ENCODE measurements around the gene ALDH3A2. TPM values are rescaled to one million over a fixed set of nuclear protein-coding genes. Genes with fewer than 3 reads are reported as not detected.
"Not testable (repeated sequence)": the region's sequence is repeated elsewhere in the genome, so short reads cannot be mapped to it uniquely, and the experiment has no call there.

Gene ALDH3A2
- total RNA-seq, 3 donors from 2014 or later = 123 to 141 (median 137) TPM

DNA sequence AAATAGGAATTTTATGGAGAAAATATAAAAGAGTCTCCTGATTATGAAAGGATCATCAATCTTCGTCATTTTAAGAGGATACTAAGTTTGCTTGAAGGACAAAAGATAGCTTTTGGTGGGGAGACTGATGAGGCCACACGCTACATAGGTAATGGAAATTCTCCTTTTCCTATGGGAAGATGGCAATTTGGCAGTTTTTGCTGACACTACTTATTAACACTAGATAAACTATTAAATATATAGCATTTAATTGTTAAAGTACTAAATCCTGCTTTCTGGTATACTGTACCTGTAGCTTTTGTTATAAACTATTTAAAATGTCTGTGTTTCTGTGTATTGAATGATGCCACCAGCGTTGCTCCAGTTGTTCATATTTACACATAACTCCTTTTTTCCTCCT, 12.6 kb downstream of the ALDH3A2 start:
- TF ChIP-seq POLR2A (IDR thresholded peaks at IDR 0.05) = no peak
- TF ChIP-seq, protein P1, sequence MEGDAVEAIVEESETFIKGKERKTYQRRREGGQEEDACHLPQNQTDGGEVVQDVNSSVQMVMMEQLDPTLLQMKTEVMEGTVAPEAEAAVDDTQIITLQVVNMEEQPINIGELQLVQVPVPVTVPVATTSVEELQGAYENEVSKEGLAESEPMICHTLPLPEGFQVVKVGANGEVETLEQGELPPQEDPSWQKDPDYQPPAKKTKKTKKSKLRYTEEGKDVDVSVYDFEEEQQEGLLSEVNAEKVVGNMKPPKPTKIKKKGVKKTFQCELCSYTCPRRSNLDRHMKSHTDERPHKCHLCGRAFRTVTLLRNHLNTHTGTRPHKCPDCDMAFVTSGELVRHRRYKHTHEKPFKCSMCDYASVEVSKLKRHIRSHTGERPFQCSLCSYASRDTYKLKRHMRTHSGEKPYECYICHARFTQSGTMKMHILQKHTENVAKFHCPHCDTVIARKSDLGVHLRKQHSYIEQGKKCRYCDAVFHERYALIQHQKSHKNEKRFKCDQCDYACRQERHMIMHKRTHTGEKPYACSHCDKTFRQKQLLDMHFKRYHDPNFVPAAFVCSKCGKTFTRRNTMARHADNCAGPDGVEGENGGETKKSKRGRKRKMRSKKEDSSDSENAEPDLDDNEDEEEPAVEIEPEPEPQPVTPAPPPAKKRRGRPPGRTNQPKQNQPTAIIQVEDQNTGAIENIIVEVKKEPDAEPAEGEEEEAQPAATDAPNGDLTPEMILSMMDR (IDR thresholded peaks at IDR 0.05) = no peak
- TF ChIP-seq POLR2AphosphoS5 (IDR thresholded peaks at IDR 0.05) = no peak

DNA sequence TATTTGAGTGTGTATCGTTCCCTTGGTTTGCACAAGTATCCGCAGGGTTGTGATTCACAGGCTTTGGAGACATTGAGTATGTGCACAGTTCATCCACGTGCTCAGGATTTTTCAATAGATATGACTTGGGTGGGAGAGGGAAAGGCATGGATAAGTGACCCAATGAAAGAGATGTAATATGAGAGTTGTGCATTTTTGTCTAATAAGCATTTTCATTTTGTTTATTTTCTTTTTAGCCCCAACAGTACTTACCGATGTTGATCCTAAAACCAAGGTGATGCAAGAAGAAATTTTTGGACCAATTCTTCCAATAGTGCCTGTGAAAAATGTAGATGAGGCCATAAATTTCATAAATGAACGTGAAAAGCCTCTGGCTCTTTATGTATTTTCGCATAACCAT, 14.5 kb downstream of the ALDH3A2 start:
- no peaks in the 10 kb centered on the region for H3K4me1 ChIP-seq
- peaks cover 4% of the 10 kb centered on the region for H3K36me3 ChIP-seq
- intact Hi-C loops (cut with DNase I; ENCODE audit: low total_unique reads) = no loop called here
- DNase-seq (ENCODE audit: low spot score in 2 of 2) = no peak
- H3K27me3 ChIP-seq = no peaks in the 10 kb centered on the region
- TF ChIP-seq, protein P1 (IDR thresholded peaks at IDR 0.05) = no peak
- TF ChIP-seq POLR2A (IDR thresholded peaks at IDR 0.05) (no peak), POLR2AphosphoS5 (IDR thresholded peaks at IDR 0.05) (no peak)
- no peak overlapping the region for H3K4me3 ChIP-seq
- H3K9me3 ChIP-seq = no peaks in the 10 kb centered on the region
- no peak overlapping the region for H3K27ac ChIP-seq

More for the DNA sequence above, 12.6 kb downstream of the ALDH3A2 start:
- no peak for DNase-seq (ENCODE audit: low spot score in 2 of 2)
- no peaks in the 10 kb centered on the region for H3K27me3 ChIP-seq
- no peak overlapping the region for H3K4me3 ChIP-seq
- H3K4me1 ChIP-seq = no peaks in the 10 kb centered on the region
- H3K36me3 ChIP-seq = peaks cover 4% of the 10 kb centered on the region
- H3K9me3 ChIP-seq = no peaks in the 10 kb centered on the region
- H3K27ac ChIP-seq = no peak overlapping the region
- intact Hi-C loops (cut with DNase I; ENCODE audit: low total_unique reads) = no loop called here

DNA sequence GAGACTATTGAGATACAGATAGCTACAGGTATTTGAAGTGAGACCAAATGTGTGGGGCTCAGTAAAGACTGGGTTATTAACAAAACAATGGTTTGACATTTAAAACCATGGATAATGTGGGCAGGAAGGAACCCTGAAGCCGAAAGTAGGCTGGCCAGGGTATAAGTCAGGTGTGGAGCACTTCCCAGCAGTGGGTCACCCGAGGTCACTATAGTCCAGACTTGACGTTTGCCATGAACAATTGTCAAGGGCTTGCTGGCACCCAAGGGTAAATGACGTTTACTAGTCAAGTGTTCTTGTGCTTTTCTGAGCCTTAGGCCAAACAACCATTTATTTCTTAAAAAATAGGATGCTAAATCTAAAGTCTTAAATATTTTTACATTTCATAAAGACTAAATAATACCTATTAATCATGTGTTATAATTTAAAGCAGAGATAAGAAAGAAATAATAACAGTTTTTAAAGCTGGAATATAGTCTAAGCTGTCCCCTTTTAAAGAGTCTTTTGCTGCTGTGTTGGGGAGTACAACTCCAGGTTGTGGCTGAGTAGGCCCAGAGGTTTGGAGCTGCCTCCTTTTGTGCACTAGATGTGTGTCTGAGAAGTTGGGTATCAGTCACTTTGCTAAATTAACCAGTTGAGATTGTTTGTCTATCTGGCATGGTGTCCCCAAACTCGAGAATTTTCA, 15.7 kb downstream of the ALDH3A2 start:
- no peak overlapping the region for H3K27ac ChIP-seq
- intact Hi-C loops (cut with DNase I; ENCODE audit: low total_unique reads) = no loop called here
- H3K9me3 ChIP-seq = no peaks in the 10 kb centered on the region
- DNase-seq (ENCODE audit: low spot score in 2 of 2) = no peak
- H3K4me3 ChIP-seq = no peak overlapping the region
- TF ChIP-seq POLR2AphosphoS5 (IDR thresholded peaks at IDR 0.05) (no peak), POLR2A (IDR thresholded peaks at IDR 0.05) (no peak)
- TF ChIP-seq, protein P1 (IDR thresholded peaks at IDR 0.05) = no peak
- peaks cover 4% of the 10 kb centered on the region for H3K36me3 ChIP-seq
- no peaks in the 10 kb centered on the region for H3K4me1 ChIP-seq
- H3K27me3 ChIP-seq = no peaks in the 10 kb centered on the region

DNA sequence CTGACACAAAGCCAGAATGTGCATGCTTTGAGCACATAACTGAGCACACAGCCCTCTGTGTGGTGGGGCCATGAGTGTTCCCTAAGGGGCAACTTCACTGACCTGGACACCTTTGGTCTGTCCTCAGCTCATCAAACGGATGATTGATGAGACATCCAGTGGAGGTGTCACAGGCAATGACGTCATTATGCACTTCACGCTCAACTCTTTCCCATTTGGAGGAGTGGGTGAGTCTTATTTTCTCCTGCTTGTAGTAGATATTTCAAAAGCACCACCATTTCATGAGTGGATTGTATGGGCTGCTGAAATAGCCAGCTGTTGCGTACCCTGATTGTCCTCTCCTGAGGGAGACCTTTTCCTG, 16.2 kb downstream of the ALDH3A2 start:
- H3K27ac ChIP-seq = no peak overlapping the region
- no peak overlapping the region for H3K4me3 ChIP-seq
- no peaks in the 10 kb centered on the region for H3K4me1 ChIP-seq
- no peaks in the 10 kb centered on the region for H3K9me3 ChIP-seq
- DNase-seq (ENCODE audit: low spot score in 2 of 2) = no peak
- intact Hi-C loops (cut with DNase I; ENCODE audit: low total_unique reads) = no loop called here
- no peaks in the 10 kb centered on the region for H3K27me3 ChIP-seq
- H3K36me3 ChIP-seq = peaks cover 4% of the 10 kb centered on the region
- no peak for TF ChIP-seq POLR2A (IDR thresholded peaks at IDR 0.05)
- TF ChIP-seq, protein P1 (IDR thresholded peaks at IDR 0.05) = no peak
- TF ChIP-seq POLR2AphosphoS5 (IDR thresholded peaks at IDR 0.05) = no peak

DNA sequence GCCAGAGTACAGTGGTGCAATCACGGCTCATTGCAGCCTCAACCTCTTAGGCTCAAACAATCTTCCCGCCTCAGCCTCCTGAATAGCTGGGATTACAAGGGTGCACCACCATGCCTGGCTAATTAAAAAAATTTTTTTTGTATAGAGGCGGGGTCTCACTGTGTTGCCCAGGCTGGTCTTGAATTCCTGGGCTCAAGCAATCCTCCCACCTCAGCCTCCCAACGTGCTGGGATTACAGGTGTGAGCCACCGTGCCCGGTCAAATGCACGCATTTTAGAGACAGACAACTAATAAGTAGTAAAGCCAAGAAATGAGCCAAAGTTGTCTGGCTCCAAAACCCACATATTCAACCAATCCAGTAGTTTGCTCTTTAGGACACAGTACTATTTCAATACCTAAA, 21.1 kb downstream of the ALDH3A2 start:
- H3K4me3 ChIP-seq; DNase-seq (ENCODE audit: low spot score in 2 of 2); H3K27ac ChIP-seq; H3K4me1 ChIP-seq; intact Hi-C loops (cut with DNase I; ENCODE audit: low total_unique reads); H3K9me3 ChIP-seq; H3K27me3 ChIP-seq; H3K36me3 ChIP-seq: not testable (repeated sequence)
